ENCODE results near the gene ADRA2C. TPM values are rescaled to one million over a fixed set of nuclear protein-coding genes. Genes with fewer than 3 reads are reported as not detected.

Gene ADRA2C
- total RNA-seq, 2 experiments from 2014 or later: not detected

- ChIA-PET CTCF (no interaction called here), POLR2A (no interaction called here)
- no peak for DNase-seq
- H3K27me3 ChIP-seq (ENCODE audit: control insufficient read depth in 1 of 2, insufficient read depth in 2 of 2, low read length in 2 of 2): peaks cover 0 to 5% of the 10 kb centered on the region in 2 experiments
- Mint-ChIP-seq H3K9me3 (peaks cover 4% of the 10 kb centered on the region), H3K4me1 (ENCODE audit: low read depth) (no peaks in the 10 kb centered on the region), H3K36me3 (ENCODE audit: low read depth) (no peaks in the 10 kb centered on the region), H3K27ac (no peak overlapping the region), H3K27me3 (peaks cover 43% of the 10 kb centered on the region), H3K4me3 (no peak overlapping the region)
- no peak overlapping the region for H3K27ac ChIP-seq (ENCODE audit: low read depth in 1 of 2, low read length in 2 of 2)
- intact Hi-C loops (cut with DNase I, micrococcal nuclease): no loop called here
- H3K9me3 ChIP-seq (ENCODE audit: control insufficient read depth in 1 of 2, insufficient read depth in 1 of 2, low read length in 2 of 2): peaks cover 2 to 25% of the 10 kb centered on the region in 2 experiments
- ATAC-seq (ENCODE audit: poor library complexity): no peak
- no peaks in the 10 kb centered on the region for H3K4me1 ChIP-seq (ENCODE audit: insufficient read depth, low read length)
- no peak overlapping the region for H3K4me3 ChIP-seq (ENCODE audit: low read length)
- no peak for TF ChIP-seq CTCF (IDR thresholded peaks at IDR 0.05)
- no peaks in the 10 kb centered on the region for H3K36me3 ChIP-seq (ENCODE audit: insufficient read depth, low read length)
Observed at GRCh38 chr4:3790006-3790561, 23.9 kb downstream of the ADRA2C start.

GRCh38 chr4:3791256-3791655 is 25.1 kb downstream of the ADRA2C start:
- Histone ChIP-seq H3K4me3 (ENCODE audit: low read length) (no peak overlapping the region), H3K9me3 (ENCODE audit: control insufficient read depth in 1 of 2, insufficient read depth in 1 of 2, low read length in 2 of 2) (peaks cover 13 to 31% of the 10 kb centered on the region in 2 experiments), H3K27ac (ENCODE audit: low read depth in 1 of 2, low read length in 2 of 2) (no peak overlapping the region), H3K36me3 (ENCODE audit: insufficient read depth, low read length) (no peaks in the 10 kb centered on the region), H3K4me1 (ENCODE audit: insufficient read depth, low read length) (no peaks in the 10 kb centered on the region), H3K27me3 (ENCODE audit: control insufficient read depth in 1 of 2, insufficient read depth in 2 of 2, low read length in 2 of 2) (peaks cover 0 to 5% of the 10 kb centered on the region in 2 experiments)
- no peaks in the 10 kb centered on the region for H3K4me1 Mint-ChIP-seq (ENCODE audit: low read depth)
- intact Hi-C loops (cut with DNase I, micrococcal nuclease): no loop called here
- peaks cover 8% of the 10 kb centered on the region for H3K9me3 Mint-ChIP-seq
- POLR2A ChIA-PET: no interaction called here
- no peak for TF ChIP-seq CTCF (IDR thresholded peaks at IDR 0.05)
- no peaks in the 10 kb centered on the region for H3K36me3 Mint-ChIP-seq (ENCODE audit: low read depth)
- CTCF ChIA-PET: no interaction called here
- no peak overlapping the region for H3K4me3 Mint-ChIP-seq
- peaks cover 43% of the 10 kb centered on the region for H3K27me3 Mint-ChIP-seq
- DNase-seq (no peak), ATAC-seq (ENCODE audit: poor library complexity) (no peak)
- no peak overlapping the region for H3K27ac Mint-ChIP-seq

GRCh38 chr4:3791910-3792542 is 25.8 kb downstream of the ADRA2C start:
- ChIA-PET CTCF (no interaction called here), POLR2A (no interaction called here)
- ATAC-seq (ENCODE audit: poor library complexity) (no peak), DNase-seq (peak in 1 of 14 experiments; percentile 7)
- peaks cover 0 to 5% of the 10 kb centered on the region in 2 experiments for H3K27me3 ChIP-seq (ENCODE audit: control insufficient read depth in 1 of 2, insufficient read depth in 2 of 2, low read length in 2 of 2)
- no peaks in the 10 kb centered on the region for H3K4me1 ChIP-seq (ENCODE audit: insufficient read depth, low read length)
- peaks cover 8% of the 10 kb centered on the region for H3K9me3 Mint-ChIP-seq
- no peaks in the 10 kb centered on the region for H3K36me3 ChIP-seq (ENCODE audit: insufficient read depth, low read length)
- intact Hi-C loops (cut with DNase I, micrococcal nuclease): no loop called here
- H3K4me3 ChIP-seq (ENCODE audit: low read length): no peak overlapping the region
- H3K36me3 Mint-ChIP-seq (ENCODE audit: low read depth): no peaks in the 10 kb centered on the region
- H3K4me1 Mint-ChIP-seq (ENCODE audit: low read depth): no peaks in the 10 kb centered on the region
- no peak for TF ChIP-seq CTCF (IDR thresholded peaks at IDR 0.05)
- H3K9me3 ChIP-seq (ENCODE audit: control insufficient read depth in 1 of 2, insufficient read depth in 1 of 2, low read length in 2 of 2): peaks cover 21 to 38% of the 10 kb centered on the region in 2 experiments
- no peak overlapping the region for H3K27ac Mint-ChIP-seq
- no peak overlapping the region for H3K27ac ChIP-seq (ENCODE audit: low read depth in 1 of 2, low read length in 2 of 2)
- H3K27me3 Mint-ChIP-seq: peaks cover 41% of the 10 kb centered on the region
- no peak overlapping the region for H3K4me3 Mint-ChIP-seq
